HG02763 (cell line): ENCODE measurements around the gene GPR3.

Source experiments
- ATAC-seq: cut with Tn5 transposase; IDR thresholded peaks from one replicate; pipeline ENCODE4 v1.9.1; 2021; ENCODE audit warnings: mild to moderate bottlenecking, moderate library complexity; ENCODE audit not compliant: unreplicated experiment

GPR3 gene

GRCh38 chr1:27392096-27392777, at the start of gene GPR3:
GPR3 (plus strand) TSS chr1:27392622; CDS start chr1:27393799, 1,177 bp downstream.
- ATAC-seq = peak; percentile 67

- no peak for ATAC-seq
Measured at GRCh38 chr1:27342778-27343638, 49.4 kb upstream of the GPR3 start.

GRCh38 chr1:27343639-27344025, 48.8 kb upstream of the GPR3 start:
- ATAC-seq = no peak

GRCh38 chr1:27345272-27345671, 47.1 kb upstream of the GPR3 start:
- ATAC-seq = no peak

- ATAC-seq = no peak
Measured at GRCh38 chr1:27346357-27346756, 46.1 kb upstream of the GPR3 start.

- ATAC-seq = no peak
Measured at GRCh38 chr1:27346991-27347624, 45.3 kb upstream of the GPR3 start.

GRCh38 chr1:27348861-27349783, 43.3 kb upstream of the GPR3 start:
- no peak for ATAC-seq

GRCh38 chr1:27349784-27350662, 42.4 kb upstream of the GPR3 start:
- ATAC-seq = no peak

- no peak for ATAC-seq
Measured at GRCh38 chr1:27350663-27351540, 41.5 kb upstream of the GPR3 start.

GRCh38 chr1:27351541-27352107, 40.8 kb upstream of the GPR3 start:
- no peak for ATAC-seq

- no peak for ATAC-seq
Measured at GRCh38 chr1:27353166-27353565, 39.3 kb upstream of the GPR3 start.

GRCh38 chr1:27353629-27354028, 38.8 kb upstream of the GPR3 start:
- ATAC-seq = no peak

GRCh38 chr1:27355683-27356082, 36.7 kb upstream of the GPR3 start:
- no peak for ATAC-seq

GRCh38 chr1:27356277-27356618, 36.2 kb upstream of the GPR3 start:
- ATAC-seq = no peak

- no peak for ATAC-seq
Measured at GRCh38 chr1:27356619-27357280, 35.7 kb upstream of the GPR3 start.

GRCh38 chr1:27357281-27358037, 35.0 kb upstream of the GPR3 start:
- ATAC-seq = peak; percentile 48
